GM19397 (cell line): ENCODE results near the gene DNAH12.
"Not testable (repeated sequence)": the region's sequence is repeated elsewhere in the genome, so short reads cannot be mapped to it uniquely, and the experiment has no call there.

ENCODE experiments used
- ATAC-seq: cut with Tn5 transposase; IDR thresholded peaks from one replicate; pipeline ENCODE4 v1.9.1; 2021; ENCODE audit warnings: mild to moderate bottlenecking, moderate library complexity; ENCODE audit not compliant: unreplicated experiment

Gene DNAH12

GRCh38 chr3:57420001-57420400 lies 124.1 kb downstream of the DNAH12 start:
- ATAC-seq = no peak

DNA sequence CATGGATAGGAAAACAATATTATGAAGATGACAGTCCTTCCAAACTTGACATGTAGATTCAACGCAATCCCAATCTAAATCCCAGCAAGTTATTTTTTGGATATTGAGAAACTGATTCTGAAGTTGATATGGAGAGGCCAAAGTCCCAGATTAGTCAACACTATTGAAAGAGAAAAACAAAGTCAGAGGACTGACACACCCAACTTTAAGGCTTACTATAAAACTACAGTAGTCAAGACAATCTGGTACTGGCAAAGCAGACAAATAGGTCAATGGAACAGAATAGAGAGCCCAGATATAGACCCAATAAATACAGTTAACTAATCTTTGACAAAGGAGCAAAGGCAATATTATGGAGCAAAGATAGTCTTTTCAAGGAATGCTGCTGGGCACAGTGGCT lies 132.4 kb downstream of the DNAH12 start:
- ATAC-seq = no peak

DNA sequence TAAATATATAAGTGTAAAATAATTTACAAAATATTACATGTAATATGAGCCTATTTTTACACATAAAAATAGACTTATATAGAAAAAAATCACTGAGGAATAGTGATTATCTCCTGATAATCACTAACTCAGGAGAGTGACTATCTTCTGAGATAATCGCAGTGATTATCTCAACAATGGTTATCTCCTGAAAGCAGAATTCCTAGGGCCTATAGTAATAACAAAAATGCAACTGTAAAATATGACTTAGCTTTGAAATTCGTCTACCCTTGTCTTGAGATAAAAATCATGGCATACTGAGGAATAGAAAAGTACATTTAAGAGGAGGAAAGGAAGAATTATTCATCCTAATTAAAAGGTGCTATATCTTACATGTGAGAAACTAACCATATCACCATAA lies 134.7 kb downstream of the DNAH12 start:
- ATAC-seq = no peak

DNA sequence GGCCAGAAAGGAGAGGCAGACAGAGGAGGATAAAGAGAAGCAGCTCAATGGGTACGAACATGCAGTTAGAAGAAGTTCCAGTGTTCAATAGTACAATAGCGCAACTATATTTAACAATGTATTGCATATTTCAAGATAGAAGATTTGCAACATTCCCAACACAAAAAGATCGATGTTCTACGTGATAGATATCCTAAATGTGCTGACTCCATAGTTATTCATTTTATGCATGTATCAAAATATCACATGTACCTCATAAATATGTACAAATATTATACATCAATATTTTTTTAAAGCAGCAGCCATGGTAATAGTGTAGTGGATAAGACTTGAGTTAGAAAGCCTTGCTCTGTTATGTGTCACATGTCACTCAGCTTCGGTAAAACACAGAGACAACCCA lies 141.5 kb downstream of the DNAH12 start:
- no peak for ATAC-seq

DNA sequence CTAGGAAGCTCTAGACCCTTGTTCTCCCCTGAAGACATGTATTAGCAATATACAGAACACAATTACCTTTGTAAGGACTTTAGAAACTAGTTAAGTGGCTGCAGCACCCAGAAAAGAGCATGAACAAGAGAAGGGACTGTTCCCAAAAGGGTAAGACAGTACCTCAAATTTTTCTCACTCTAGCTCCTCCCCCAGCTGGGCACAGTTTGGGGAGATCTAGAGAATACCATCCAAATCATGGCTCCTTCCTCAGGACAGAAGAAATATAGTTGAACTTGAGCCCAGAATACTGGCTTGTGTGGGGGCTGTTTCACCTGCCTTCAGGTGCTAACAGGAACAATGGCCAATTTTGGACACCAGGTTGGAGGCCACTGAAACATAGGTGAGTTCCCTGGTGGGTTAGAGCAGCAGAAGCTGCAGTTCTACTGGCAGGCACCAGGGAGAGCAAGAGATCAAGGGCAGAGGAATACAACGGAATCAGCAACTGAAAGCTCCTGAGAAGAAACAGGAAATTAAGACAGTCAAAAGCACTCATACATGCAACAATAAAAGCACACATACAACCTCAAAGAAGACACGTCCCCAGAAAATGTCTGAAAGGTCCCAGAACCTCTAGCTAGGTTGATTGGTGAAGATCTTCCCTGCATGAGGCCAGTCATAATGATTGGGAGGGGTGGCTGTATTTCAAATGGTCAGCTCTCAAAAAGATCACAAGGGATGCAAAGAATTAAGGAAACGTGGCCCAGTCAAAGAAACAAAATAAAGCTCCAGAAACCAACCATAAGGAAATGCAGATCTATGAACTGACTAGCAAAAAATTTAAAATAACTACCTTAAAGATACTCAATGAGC lies 146.7 kb downstream of the DNAH12 start:
- ATAC-seq = peak; percentile 92

- ATAC-seq = no peak
These were observed 150.2 kb downstream of the DNAH12 start for GRCh38 chr3:57393977-57394376.

- no peak for ATAC-seq
These were observed 152.4 kb downstream of the DNAH12 start for GRCh38 chr3:57391767-57392166.

DNA sequence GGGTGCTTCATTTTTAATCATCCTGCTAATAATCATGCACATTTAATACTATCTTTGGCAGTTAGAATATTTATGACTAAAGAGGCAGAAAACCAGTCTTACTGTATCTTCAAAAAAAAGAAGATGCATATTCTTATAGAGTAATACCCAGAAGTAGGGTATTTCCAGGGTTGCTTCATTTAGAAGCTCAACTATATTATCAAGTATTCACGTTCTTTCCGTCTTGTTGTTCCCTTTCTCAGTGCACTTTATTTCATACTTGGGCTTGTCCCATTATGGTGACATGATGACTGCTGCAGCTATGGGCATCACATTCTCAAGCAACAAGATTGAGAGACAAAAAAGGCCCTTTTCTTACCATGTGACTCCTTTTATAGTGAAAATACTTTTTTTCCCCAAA lies 154.9 kb downstream of the DNAH12 start:
- ATAC-seq = no peak

GRCh38 chr3:57386307-57386706 lies 157.8 kb downstream of the DNAH12 start:
- no peak for ATAC-seq

GRCh38 chr3:57385498-57385897 lies 158.6 kb downstream of the DNAH12 start:
- no peak for ATAC-seq

DNA sequence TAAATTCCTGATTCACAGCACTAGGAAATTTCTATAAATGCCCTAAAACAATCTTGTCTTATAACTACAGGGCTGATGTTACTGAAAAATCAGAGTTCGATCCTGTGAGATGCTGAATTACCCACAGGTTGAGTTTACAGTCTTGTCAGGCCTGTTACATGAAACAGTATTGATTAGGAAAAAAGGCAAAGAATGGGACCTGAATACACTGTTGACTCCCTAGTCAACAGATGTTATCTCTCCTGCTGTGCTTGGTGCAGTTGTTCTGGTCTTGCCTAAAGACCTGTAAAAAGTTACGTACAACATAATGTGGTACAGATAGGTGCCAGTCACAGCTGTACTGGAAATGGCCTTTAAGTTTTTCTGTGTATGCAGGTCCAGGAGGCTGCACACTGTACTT lies 160.3 kb downstream of the DNAH12 start:
- no peak for ATAC-seq

DNA sequence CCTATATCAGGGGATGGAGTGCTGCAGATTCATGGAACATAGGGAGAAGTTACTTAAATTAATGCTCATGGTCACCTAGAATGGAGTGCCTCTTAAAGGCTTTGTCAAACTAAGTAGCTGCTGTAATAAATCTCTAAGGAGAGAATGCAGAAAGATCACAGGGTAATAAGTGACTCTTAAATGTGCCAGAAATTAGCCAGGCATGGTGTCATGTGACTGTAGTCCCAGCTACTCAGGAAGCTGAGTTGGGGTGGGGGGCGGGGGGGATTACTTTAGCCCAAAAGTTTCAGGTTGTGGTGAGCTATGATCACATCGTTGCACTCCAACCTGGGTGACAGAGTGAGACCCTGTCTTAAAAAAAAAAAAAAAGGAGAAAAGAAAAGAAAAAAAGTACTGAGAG lies 160.7 kb downstream of the DNAH12 start:
- ATAC-seq = no peak

GRCh38 chr3:57382933-57383332 lies 161.2 kb downstream of the DNAH12 start:
- ATAC-seq = no peak

DNA sequence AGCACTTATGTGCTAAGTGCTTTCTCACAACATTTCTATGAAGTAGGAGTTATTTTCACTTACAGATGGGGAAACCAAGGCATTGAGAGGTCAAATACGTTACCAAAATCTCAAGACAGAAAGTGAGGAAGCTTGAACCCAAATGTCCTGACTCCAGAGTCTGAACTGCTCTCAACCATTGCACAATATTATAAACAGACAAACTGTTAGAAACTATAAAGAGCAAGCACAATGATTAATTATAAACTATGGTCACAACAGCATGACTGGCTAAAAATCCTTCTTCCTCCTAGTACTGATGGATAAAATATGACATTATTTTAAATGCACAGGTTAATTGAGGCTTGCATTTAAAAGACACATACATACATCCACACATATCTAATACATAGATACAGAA lies 173.8 kb downstream of the DNAH12 start:
- no peak for ATAC-seq

GRCh38 chr3:57365089-57365488 lies 179.1 kb downstream of the DNAH12 start:
- ATAC-seq = not testable (repeated sequence)

DNA sequence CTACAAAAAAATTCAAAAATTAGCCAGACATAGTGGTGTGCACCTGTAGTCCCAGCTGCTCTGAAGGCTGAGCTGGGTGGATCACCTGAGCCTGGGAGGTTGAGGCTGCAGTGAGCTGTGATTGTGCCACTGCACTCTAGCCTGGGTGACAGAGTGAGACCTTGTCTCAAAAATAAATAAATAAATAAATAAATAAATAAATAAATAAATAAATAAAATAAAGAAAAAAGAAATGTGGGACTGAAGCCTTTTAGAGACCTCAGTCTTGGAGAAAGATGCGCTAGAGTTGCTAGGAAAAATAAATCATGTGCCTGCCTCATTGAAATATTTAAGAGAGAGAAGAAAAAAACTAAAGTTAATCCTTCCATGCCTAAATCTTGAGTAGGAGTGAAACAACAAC lies 187.9 kb downstream of the DNAH12 start:
- not testable (repeated sequence) for ATAC-seq

DNA sequence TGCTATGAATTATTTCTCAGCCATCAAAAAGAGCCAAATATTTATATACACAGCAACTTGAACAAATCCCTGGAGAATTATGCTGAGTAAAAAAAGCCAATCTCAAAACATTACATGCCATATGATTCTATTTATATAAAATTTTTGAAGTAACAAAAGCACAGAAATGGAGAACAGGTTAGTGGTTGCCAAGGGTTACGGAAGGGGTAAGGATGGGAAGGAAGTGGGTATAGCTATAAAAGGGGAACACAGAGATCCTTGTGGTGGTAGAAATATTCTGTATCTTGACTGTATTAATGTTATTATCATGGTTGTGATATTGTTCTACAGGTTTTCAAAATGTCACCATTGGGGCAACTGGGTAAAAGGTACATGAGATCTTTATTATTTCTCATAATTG lies 189.4 kb downstream of the DNAH12 start:
- no peak for ATAC-seq

GRCh38 chr3:57350271-57350670 lies 193.9 kb downstream of the DNAH12 start:
- no peak for ATAC-seq

DNA sequence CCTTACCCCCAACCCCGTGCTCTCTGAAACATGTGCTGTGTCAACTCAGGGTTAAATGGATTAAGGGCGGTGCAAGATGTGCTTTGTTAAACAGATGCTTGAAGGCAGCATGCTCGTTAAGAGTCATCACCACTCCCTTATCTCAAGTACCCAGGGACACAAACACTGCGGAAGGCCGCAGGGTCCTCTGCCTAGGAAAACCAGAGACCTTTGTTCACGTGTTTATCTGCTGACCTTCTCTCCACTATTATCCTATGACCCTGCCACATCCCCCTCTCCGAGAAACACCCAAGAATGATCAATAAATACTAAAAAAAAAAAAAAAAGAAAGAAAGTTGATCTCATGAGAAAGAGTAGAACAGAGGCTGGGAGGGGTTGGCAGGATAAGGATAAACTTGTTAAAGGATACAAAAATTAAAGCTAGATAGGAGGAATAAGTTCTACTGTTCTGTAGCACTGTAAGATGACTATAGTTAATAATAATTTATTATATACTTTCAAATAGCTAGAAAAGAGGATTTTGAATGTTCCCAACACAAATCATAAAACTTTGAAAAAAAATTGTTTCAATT lies 205.0 kb downstream of the DNAH12 start:
- ATAC-seq = not testable (repeated sequence)

DNA sequence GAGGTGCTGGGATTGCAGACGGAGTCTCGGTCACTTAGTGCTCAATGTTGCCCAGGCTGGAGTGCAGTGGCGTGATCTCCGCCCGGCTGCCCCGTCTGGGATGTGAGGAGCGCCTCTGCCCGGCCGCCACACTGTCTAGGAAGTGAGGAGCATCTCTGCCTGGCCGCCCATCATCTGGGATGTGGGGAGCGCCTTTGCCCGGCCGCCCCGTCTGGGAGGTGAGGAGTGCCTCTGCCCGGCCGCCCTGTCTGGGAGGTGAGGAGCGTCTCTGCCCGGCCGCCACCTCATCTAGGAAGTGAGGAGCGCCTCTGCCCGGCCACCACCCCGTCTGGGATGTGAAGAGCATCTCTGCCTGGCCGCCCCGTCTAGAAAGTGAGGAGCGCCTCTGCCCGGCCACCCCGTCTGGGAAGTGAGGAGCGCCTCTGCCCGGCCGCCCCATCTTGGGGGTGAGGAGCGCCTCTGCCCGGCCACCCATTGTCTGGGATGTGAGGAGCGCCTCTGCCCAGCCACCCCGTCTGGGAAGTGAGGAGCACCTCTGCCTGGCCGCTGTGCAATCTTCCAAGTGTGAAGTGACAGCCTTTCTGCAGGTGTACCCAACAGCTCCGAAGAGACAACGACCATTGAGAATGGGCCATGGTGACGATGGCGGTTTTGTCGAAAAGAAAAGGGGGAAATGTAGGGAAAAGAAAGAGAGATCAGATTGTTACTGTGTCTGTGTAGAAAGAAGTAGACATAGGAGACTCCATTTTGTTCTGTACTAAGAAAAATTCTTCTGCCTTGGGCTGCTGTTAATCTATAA lies 205.7 kb downstream of the DNAH12 start:
- not testable (repeated sequence) for ATAC-seq

GRCh38 chr3:57335283-57335938 lies 208.7 kb downstream of the DNAH12 start:
- ATAC-seq = no peak
